Keratinocyte (primary cell): ENCODE data around the gene SLC13A1. TPM values are rescaled to one million over a fixed set of nuclear protein-coding genes. Genes with fewer than 3 reads are reported as not detected.

Source experiments
- DNase-seq: peaks from one replicate; pipeline ENCODE4 v3.0.0-alpha.2; 2011; ENCODE audit warnings: low read depth, missing footprints, low spot score
- FAIRE-seq: peaks from 2 replicates; lab custom pipeline; 2011; peaks lifted over from hg19 to GRCh38; lab: Jason Lieb, UNC
- H2AFZ ChIP-seq: 2 replicates; pipeline ENCODE4 v1.6.0; 2012; ENCODE audit warnings: low read length, control low read depth, inconsistent platforms; ENCODE audit not compliant: control insufficient read depth
- H3K27ac ChIP-seq: 2 replicates; pipeline ENCODE4 v1.5.1; 2011; ENCODE audit warnings: low read length; ENCODE audit not compliant: control insufficient read depth, insufficient read depth
- H3K27me3 ChIP-seq: 3 replicates; pipeline ENCODE4 v1.6.0; 2011; ENCODE audit warnings: low read length; ENCODE audit not compliant: control insufficient read depth, insufficient read depth; ENCODE audit errors: extremely low read depth
- H3K36me3 ChIP-seq, 2 experiments: 2 replicates in 1 of 2; 3 replicates in 1 of 2; pipeline ENCODE4 v1.5.1; 2011; ENCODE audit warnings: low read length in 2 of 2, mild to moderate bottlenecking in 1 of 2; ENCODE audit not compliant: control insufficient read depth in 2 of 2, insufficient read depth in 2 of 2; ENCODE audit errors: extremely low read depth in 1 of 2
- H3K4me1 ChIP-seq: 3 replicates; pipeline ENCODE4 v1.5.1; 2011; ENCODE audit warnings: low read length; ENCODE audit not compliant: control insufficient read depth, insufficient read depth; ENCODE audit errors: extremely low read depth
- H3K4me2 ChIP-seq: 3 replicates; pipeline ENCODE4 v1.6.0; 2011; ENCODE audit warnings: low read depth, low read length; ENCODE audit not compliant: control insufficient read depth, insufficient read depth; ENCODE audit errors: extremely low read depth
- H3K4me3 ChIP-seq, 3 experiments: fragments of 200-600 bp in 1 of 3; sonication (generic) in 1 of 3; 2 replicates in 2 of 3; 3 replicates in 1 of 3; pipeline ENCODE4 v1.5.1; 2011 to 2016; ENCODE audit warnings: low read length in 3 of 3, mild to moderate bottlenecking in 3 of 3, control low read depth in 2 of 3, inconsistent platforms in 1 of 3, low read depth in 1 of 3, mixed read lengths in 1 of 3, mixed run types in 1 of 3, moderate library complexity in 1 of 3; ENCODE audit not compliant: control insufficient read depth in 2 of 3, insufficient read depth in 2 of 3; ENCODE audit errors: extremely low read depth in 1 of 3
- H3K79me2 ChIP-seq: 2 replicates; pipeline ENCODE4 v1.6.0; 2012; ENCODE audit warnings: low read length; ENCODE audit not compliant: control insufficient read depth, insufficient read depth
- H3K9ac ChIP-seq: 3 replicates; pipeline ENCODE4 v1.6.0; 2011; ENCODE audit warnings: low read length; ENCODE audit not compliant: control insufficient read depth, insufficient read depth; ENCODE audit errors: extremely low read depth
- H3K9me1 ChIP-seq: 3 replicates; pipeline ENCODE4 v1.6.0; 2011; ENCODE audit warnings: low read length; ENCODE audit not compliant: control insufficient read depth, insufficient read depth; ENCODE audit errors: extremely low read depth
- H3K9me3 ChIP-seq: 2 replicates; pipeline ENCODE4 v1.5.1; 2012; ENCODE audit warnings: low read depth, low read length; ENCODE audit not compliant: control insufficient read depth
- H4K20me1 ChIP-seq: 3 replicates; pipeline ENCODE4 v1.6.0; 2011; ENCODE audit warnings: low read length; ENCODE audit not compliant: control insufficient read depth, insufficient read depth; ENCODE audit errors: extremely low read depth
- EZH2 ChIP-seq: IDR thresholded peaks from one replicate; pipeline ENCODE4 v1.6.1; 2012; ENCODE audit warnings: inconsistent platforms, mild to moderate bottlenecking, low read length, moderate library complexity
- dilution Hi-C: fragments of 300-500 bp; cut with MboI; formaldehyde crosslinking; loops from one replicate; pipeline ENCODE4 v1.7.0; 2020; ENCODE audit warnings: low sequenced_read_pairs; ENCODE audit not compliant: extremely low pct_ligation_motif_present
- polyA plus RNA-seq, 5 experiments: library from polyadenylated mRNA; depleted of rRNA in 3 of 5; stranded (reverse) in 3 of 5; stranded (forward) in 1 of 5; unstranded in 1 of 5; fragments of >200 nt; gene quantifications; 1 replicate in 1 of 5; 2 replicates in 3 of 5; 3 replicates in 1 of 5; pipeline versions ENCODE4 v1.2.1 to v1.2.3, GENCODE V29; 2011 to 2012; ENCODE audit warnings: missing spikeins in 2 of 5, low read depth in 1 of 5, low replicate concordance in 1 of 5
- TF ChIP-seq, protein P1 (sequence below), 3 experiments: IDR thresholded peaks in 1 of 3; conservative IDR thresholded peaks in 1 of 3; optimal IDR thresholded peaks in 1 of 3; 2 replicates in 2 of 3; 3 replicates in 1 of 3; pipeline versions ENCODE3 to v1.5.1; 2011; ENCODE audit warnings: low read length in 3 of 3, mild to moderate bottlenecking in 3 of 3, moderate library complexity in 2 of 3, control low read depth in 1 of 3, inconsistent platforms in 1 of 3; ENCODE audit not compliant: insufficient read depth in 2 of 3; ENCODE audit errors: extremely low read depth in 1 of 3

Gene SLC13A1
- polyA plus RNA-seq, 1 donor (not counting 4 experiments of a cell fraction or from before 2014, with no cell fraction given): not detected

DNA sequence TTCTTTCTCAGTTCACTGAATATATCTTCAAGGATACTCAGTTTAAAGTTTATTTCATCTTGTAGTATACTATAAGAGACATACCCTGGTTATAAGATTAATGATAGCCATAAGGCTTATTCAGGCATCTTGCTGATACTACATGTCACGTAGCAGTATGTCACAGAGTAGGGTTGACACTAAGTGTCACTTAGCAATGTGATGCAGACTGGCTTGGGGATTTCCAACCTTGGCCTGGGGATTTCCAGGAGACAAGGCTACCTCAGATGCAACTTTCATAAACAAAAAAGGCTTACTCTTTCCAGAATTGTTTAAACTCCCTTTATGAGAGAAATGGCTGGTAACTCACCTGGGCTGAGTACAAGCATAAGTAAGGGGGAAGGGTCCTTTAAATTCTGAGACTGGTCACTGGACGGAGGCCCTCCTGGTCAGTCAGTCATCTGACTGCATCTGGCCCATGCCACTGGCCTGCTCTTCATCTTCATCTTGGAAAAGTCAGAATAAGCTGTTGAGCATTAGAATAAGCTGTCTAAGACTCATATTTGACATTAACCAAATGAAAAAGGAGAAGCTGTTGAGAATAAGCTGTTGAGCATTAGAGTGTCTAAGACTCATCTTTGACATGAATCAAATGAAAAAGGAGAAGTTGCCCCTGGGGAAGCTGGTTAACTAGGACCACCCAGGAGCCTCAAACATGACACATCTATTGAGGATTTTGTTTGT lies 9.5 kb downstream of the SLC13A1 start:
- H3K9me1 ChIP-seq: no peaks in the 10 kb centered on the region
- DNase-seq (no peak), FAIRE-seq (no peak)
- H3K27ac ChIP-seq: no peak overlapping the region
- H3K27me3 ChIP-seq: no peaks in the 10 kb centered on the region
- H3K4me3 ChIP-seq: no peak overlapping the region
- H3K9ac ChIP-seq: no peak overlapping the region
- no peaks in the 10 kb centered on the region for H3K4me1 ChIP-seq
- TF ChIP-seq, protein P1, sequence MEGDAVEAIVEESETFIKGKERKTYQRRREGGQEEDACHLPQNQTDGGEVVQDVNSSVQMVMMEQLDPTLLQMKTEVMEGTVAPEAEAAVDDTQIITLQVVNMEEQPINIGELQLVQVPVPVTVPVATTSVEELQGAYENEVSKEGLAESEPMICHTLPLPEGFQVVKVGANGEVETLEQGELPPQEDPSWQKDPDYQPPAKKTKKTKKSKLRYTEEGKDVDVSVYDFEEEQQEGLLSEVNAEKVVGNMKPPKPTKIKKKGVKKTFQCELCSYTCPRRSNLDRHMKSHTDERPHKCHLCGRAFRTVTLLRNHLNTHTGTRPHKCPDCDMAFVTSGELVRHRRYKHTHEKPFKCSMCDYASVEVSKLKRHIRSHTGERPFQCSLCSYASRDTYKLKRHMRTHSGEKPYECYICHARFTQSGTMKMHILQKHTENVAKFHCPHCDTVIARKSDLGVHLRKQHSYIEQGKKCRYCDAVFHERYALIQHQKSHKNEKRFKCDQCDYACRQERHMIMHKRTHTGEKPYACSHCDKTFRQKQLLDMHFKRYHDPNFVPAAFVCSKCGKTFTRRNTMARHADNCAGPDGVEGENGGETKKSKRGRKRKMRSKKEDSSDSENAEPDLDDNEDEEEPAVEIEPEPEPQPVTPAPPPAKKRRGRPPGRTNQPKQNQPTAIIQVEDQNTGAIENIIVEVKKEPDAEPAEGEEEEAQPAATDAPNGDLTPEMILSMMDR (optimal IDR thresholded peaks at IDR 0.05 in 1 of 3, IDR thresholded peaks at IDR 0.05 in 1 of 3, conservative IDR thresholded peaks at IDR 0.05 in 1 of 3; ENCODE audit: extremely low read depth in 1 of 3, insufficient read depth in 2 of 3, low read length in 3 of 3): no peak
- no peak for TF ChIP-seq EZH2
- no peaks in the 10 kb centered on the region for H3K79me2 ChIP-seq
- dilution Hi-C loops: no loop called here
- no peak overlapping the region for H3K4me2 ChIP-seq
- H4K20me1 ChIP-seq: no peaks in the 10 kb centered on the region
- no peaks in the 10 kb centered on the region for H3K9me3 ChIP-seq
- no peak overlapping the region for H2AFZ ChIP-seq
- no peaks in the 10 kb centered on the region for H3K36me3 ChIP-seq

DNA sequence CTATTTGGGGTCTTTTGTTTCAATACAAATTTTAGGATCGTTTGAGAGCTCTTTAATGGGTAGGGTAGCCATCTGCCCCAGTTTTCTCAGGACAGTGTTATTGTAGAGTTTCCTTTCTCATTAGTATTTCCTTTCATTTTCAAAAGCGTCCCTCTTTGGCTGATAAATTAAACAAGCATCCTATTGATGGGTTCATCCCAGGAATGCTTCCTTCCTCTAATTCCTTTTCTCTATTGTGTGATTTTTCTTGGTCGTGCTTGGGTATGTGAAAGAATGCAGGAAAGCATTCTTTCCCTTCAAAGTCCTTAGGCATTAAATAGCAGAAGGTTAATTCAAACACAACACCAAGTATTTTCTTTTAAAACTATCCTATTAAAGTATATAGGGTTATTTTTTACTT lies 14.0 kb downstream of the SLC13A1 start:
- DNase-seq (no peak), FAIRE-seq (no peak)
- no peaks in the 10 kb centered on the region for H3K9me3 ChIP-seq
- H3K27ac ChIP-seq: no peak overlapping the region
- H4K20me1 ChIP-seq: no peaks in the 10 kb centered on the region
- no peak overlapping the region for H3K9ac ChIP-seq
- H3K36me3 ChIP-seq: no peaks in the 10 kb centered on the region
- no peaks in the 10 kb centered on the region for H3K27me3 ChIP-seq
- H3K79me2 ChIP-seq: no peaks in the 10 kb centered on the region
- H3K4me2 ChIP-seq: no peak overlapping the region
- H3K4me3 ChIP-seq: no peak overlapping the region
- H3K9me1 ChIP-seq: no peaks in the 10 kb centered on the region
- H2AFZ ChIP-seq: no peak overlapping the region
- dilution Hi-C loops: no loop called here
- H3K4me1 ChIP-seq: no peaks in the 10 kb centered on the region
- TF ChIP-seq EZH2: no peak
- TF ChIP-seq, protein P1 (optimal IDR thresholded peaks at IDR 0.05 in 1 of 3, IDR thresholded peaks at IDR 0.05 in 1 of 3, conservative IDR thresholded peaks at IDR 0.05 in 1 of 3; ENCODE audit: extremely low read depth in 1 of 3, insufficient read depth in 2 of 3, low read length in 3 of 3): no peak
